Mesothelial cell of epicardium (in vitro differentiated cells): ENCODE results near the gene DMRT3. TPM values are rescaled to one million over a fixed set of nuclear protein-coding genes. Genes with fewer than 3 reads are reported as not detected.

ENCODE experiments used
- DNase-seq, 2 experiments: peaks; one replicate each; pipeline ENCODE4 v3.0.0; 2021; ENCODE audit warnings: low spot score in 2 of 2; ENCODE audit not compliant: unreplicated experiment in 2 of 2
- H3K27ac Mint-ChIP-seq: 2 replicates; pipeline ENCODE4 v1.8.0; 2021; ENCODE audit warnings: mixed read lengths
- H3K27me3 Mint-ChIP-seq: 2 replicates; pipeline ENCODE4 v1.8.0; 2021; ENCODE audit warnings: low read depth, mixed read lengths
- H3K36me3 Mint-ChIP-seq: 2 replicates; pipeline ENCODE4 v1.8.0; 2021; ENCODE audit warnings: mixed read lengths
- H3K4me1 Mint-ChIP-seq: 2 replicates; pipeline ENCODE4 v1.8.0; 2021; ENCODE audit warnings: mixed read lengths
- H3K4me3 Mint-ChIP-seq: 2 replicates; pipeline ENCODE4 v1.8.0; 2021; ENCODE audit warnings: mild to moderate bottlenecking, moderate library complexity, mixed read lengths
- H3K9me3 Mint-ChIP-seq: 2 replicates; pipeline ENCODE4 v1.8.0; 2021; ENCODE audit warnings: mixed read lengths
- total RNA-seq: library from RNA; stranded (reverse); gene quantifications from 3 replicates; pipeline ENCODE4 v1.2.1, GENCODE V29; 2021
- TF ChIP-seq, protein P1 (sequence below): fragments of 200-600 bp; sonication (generic); IDR thresholded peaks from one replicate; pipeline ENCODE4 v1.5.0; 2021; ENCODE audit warnings: antibody characterized with exemption; ENCODE audit not compliant: unreplicated experiment

The DMRT3 gene
- total RNA-seq, 1 donor from 2014 or later: 2.1 TPM

GRCh38 chr9:972501-973294 lies 3.8 kb upstream of the DMRT3 start:
- TF ChIP-seq, protein P1, sequence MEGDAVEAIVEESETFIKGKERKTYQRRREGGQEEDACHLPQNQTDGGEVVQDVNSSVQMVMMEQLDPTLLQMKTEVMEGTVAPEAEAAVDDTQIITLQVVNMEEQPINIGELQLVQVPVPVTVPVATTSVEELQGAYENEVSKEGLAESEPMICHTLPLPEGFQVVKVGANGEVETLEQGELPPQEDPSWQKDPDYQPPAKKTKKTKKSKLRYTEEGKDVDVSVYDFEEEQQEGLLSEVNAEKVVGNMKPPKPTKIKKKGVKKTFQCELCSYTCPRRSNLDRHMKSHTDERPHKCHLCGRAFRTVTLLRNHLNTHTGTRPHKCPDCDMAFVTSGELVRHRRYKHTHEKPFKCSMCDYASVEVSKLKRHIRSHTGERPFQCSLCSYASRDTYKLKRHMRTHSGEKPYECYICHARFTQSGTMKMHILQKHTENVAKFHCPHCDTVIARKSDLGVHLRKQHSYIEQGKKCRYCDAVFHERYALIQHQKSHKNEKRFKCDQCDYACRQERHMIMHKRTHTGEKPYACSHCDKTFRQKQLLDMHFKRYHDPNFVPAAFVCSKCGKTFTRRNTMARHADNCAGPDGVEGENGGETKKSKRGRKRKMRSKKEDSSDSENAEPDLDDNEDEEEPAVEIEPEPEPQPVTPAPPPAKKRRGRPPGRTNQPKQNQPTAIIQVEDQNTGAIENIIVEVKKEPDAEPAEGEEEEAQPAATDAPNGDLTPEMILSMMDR: no peak
- peaks cover 41% of the 10 kb centered on the region for H3K4me1 Mint-ChIP-seq
- H3K27ac Mint-ChIP-seq: no peak overlapping the region

GRCh38 chr9:973295-973834 lies 3.1 kb upstream of the DMRT3 start:
- TF ChIP-seq, protein P1: no peak
- Mint-ChIP-seq H3K27me3 (peaks cover 95% of the 10 kb centered on the region), H3K4me3 (no peak overlapping the region), H3K4me1 (peaks cover 37% of the 10 kb centered on the region), H3K9me3 (no peaks in the 10 kb centered on the region), H3K27ac (no peak overlapping the region), H3K36me3 (no peaks in the 10 kb centered on the region)
- no peak for DNase-seq

More at GRCh38 chr9:972501-973294, 3.8 kb upstream of the DMRT3 start:
- Mint-ChIP-seq H3K27me3 (peaks cover 95% of the 10 kb centered on the region), H3K36me3 (no peaks in the 10 kb centered on the region), H3K9me3 (no peaks in the 10 kb centered on the region), H3K4me3 (peak overlapping the region; percentile 50)
- no peak for DNase-seq

- Mint-ChIP-seq H3K27me3 (peaks cover 95% of the 10 kb centered on the region), H3K4me1 (peaks cover 29% of the 10 kb centered on the region), H3K9me3 (no peaks in the 10 kb centered on the region), H3K4me3 (no peak overlapping the region), H3K36me3 (no peaks in the 10 kb centered on the region), H3K27ac (no peak overlapping the region)
- TF ChIP-seq, protein P1: no peak
- DNase-seq: no peak
These were observed 2.1 kb upstream of the DMRT3 start for GRCh38 chr9:974031-974995.

GRCh38 chr9:974996-975739 lies 1.3 kb upstream of the DMRT3 start:
- H3K27ac Mint-ChIP-seq: no peak overlapping the region
- peaks cover 95% of the 10 kb centered on the region for H3K27me3 Mint-ChIP-seq
- no peaks in the 10 kb centered on the region for H3K36me3 Mint-ChIP-seq
- H3K9me3 Mint-ChIP-seq: no peaks in the 10 kb centered on the region
- no peak for DNase-seq
- peak overlapping the region; percentile 69 for H3K4me3 Mint-ChIP-seq
- H3K4me1 Mint-ChIP-seq: peaks cover 23% of the 10 kb centered on the region
- TF ChIP-seq, protein P1: no peak

GRCh38 chr9:975740-976257 lies 656 bp upstream of the DMRT3 start:
- TF ChIP-seq, protein P1: no peak
- peaks cover 93% of the 10 kb centered on the region for H3K27me3 Mint-ChIP-seq
- H3K9me3 Mint-ChIP-seq: no peaks in the 10 kb centered on the region
- peak overlapping the region; percentile 69 for H3K4me3 Mint-ChIP-seq
- H3K4me1 Mint-ChIP-seq: peaks cover 19% of the 10 kb centered on the region
- H3K27ac Mint-ChIP-seq: peak overlapping the region; percentile 39
- DNase-seq: no peak
- no peaks in the 10 kb centered on the region for H3K36me3 Mint-ChIP-seq
